NT2/D1 (cell line): ENCODE data around the gene FRRS1L.

ENCODE experiments used
- DNase-seq: peaks from one replicate; pipeline ENCODE4 v3.0.0-alpha.2; 2011; ENCODE audit warnings: low read depth, low spot score
- H3K27me3 ChIP-seq: 2 replicates; pipeline ENCODE4 v1.6.0; 2011; ENCODE audit warnings: mild to moderate bottlenecking; ENCODE audit not compliant: insufficient read length, insufficient read depth
- H3K36me3 ChIP-seq: 2 replicates; pipeline ENCODE4 v1.6.1; 2011; ENCODE audit warnings: mild to moderate bottlenecking, low read length, mixed read lengths; ENCODE audit not compliant: insufficient read depth, insufficient read length
- H3K4me1 ChIP-seq: 2 replicates; pipeline ENCODE4 v1.5.1; 2011; ENCODE audit not compliant: insufficient read depth, insufficient read length
- H3K4me3 ChIP-seq: 2 replicates; pipeline ENCODE4 v1.5.1; 2011; ENCODE audit warnings: low read depth; ENCODE audit not compliant: insufficient read length
- H3K9ac ChIP-seq: 2 replicates; pipeline ENCODE4 v1.6.0; 2011; ENCODE audit warnings: low read depth; ENCODE audit not compliant: insufficient read length
- H3K9me3 ChIP-seq: 2 replicates; pipeline ENCODE4 v1.5.1; 2011; ENCODE audit warnings: mild to moderate bottlenecking, low read length; ENCODE audit not compliant: insufficient read depth
- SUZ12 ChIP-seq: IDR thresholded peaks from 2 replicates; pipeline ENCODE4 v1.6.1; 2011; ENCODE audit not compliant: insufficient read length, insufficient read depth; ENCODE audit errors: extremely low read depth
- YY1 ChIP-seq: IDR thresholded peaks from 2 replicates; pipeline ENCODE4 v1.6.1; 2011; ENCODE audit not compliant: insufficient read length, insufficient read depth
- ZNF274 ChIP-seq: IDR thresholded peaks from 2 replicates; pipeline ENCODE4 v1.6.1; 2011; ENCODE audit warnings: mild to moderate bottlenecking, low read depth, low read length

FRRS1L gene

GRCh38 chr9:109119439-109120203 is 47.4 kb downstream of the FRRS1L start, which contains the start of gene TMEM245:
Gene TMEM245 (minus strand): TSS chr9:109119947. CDS start chr9:109119913, 34 bp downstream.
- no peaks in the 10 kb centered on the region for H3K4me1 ChIP-seq

GRCh38 chr9:109118808-109119438 is 48.1 kb downstream of the FRRS1L start:
- DNase-seq: peak; percentile 25
- Histone ChIP-seq H3K4me1 (no peaks in the 10 kb centered on the region), H3K27me3 (no peaks in the 10 kb centered on the region), H3K9ac (peak overlapping the region; percentile 98), H3K9me3 (no peaks in the 10 kb centered on the region), H3K4me3 (peak overlapping the region; percentile 95), H3K36me3 (peaks cover 17% of the 10 kb centered on the region)
- TF ChIP-seq YY1: no peak

More at GRCh38 chr9:109119439-109120203, 47.4 kb downstream of the FRRS1L start, which contains the start of gene TMEM245:
- TF ChIP-seq ZNF274 (no peak), SUZ12 (no peak), YY1 (peak; percentile 63)
- peak; percentile 98 for DNase-seq
- Histone ChIP-seq H3K36me3 (peaks cover 17% of the 10 kb centered on the region), H3K9me3 (no peaks in the 10 kb centered on the region), H3K4me3 (peak within 1 kb of the TSS; percentile 95), H3K9ac (peak within 1 kb of the TSS; percentile 98), H3K27me3 (no peaks in the 10 kb centered on the region)

DNA sequence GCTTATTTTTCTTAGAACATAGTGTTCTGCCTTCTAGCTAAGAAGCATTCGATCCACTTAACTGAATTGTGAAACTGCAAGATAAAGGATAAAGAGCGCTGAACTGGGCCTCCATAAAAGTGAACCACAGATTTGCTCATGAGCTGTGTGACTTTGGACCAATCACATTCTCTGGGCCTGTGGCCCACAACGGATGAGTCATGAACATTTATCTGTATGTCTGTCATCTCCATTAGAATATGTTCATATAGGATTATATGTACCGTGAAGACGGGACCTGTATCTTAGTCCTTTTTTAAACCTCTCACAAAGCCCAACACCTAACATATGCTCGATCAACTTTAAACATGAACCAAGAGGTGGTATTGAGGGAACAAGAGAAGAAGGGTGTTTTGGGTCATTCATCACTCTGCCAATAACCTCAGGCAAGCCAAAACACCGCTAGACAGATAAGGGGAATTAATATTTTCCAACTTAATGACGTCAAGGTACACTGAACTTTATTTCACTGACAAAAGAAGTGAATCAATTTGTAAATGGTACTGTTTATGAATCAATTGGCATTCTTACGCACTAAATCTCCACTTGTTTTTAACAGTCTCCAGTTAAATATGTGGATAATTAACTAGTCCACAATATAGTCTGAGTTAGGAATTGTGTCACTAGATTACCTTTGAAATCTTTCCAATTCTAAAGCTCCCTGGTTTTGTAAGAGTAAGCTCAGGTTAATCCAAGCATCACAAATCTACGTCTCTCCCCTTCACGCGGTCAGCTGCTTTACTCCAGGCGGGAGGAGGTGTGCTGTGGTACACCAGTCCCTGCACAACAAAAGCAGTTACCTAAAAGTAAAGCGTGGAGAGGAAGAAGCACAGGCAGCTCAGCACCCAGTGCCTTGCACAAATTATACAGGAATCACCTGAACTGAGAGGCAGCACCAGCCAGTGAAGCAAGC is 48.9 kb downstream of the FRRS1L start:
- peak overlapping the region; percentile 98 for H3K9ac ChIP-seq
- no peak for DNase-seq
- no peak for TF ChIP-seq ZNF274
- no peak for TF ChIP-seq YY1
- TF ChIP-seq SUZ12: no peak
- peaks cover 17% of the 10 kb centered on the region for H3K36me3 ChIP-seq
- no peaks in the 10 kb centered on the region for H3K27me3 ChIP-seq
- H3K4me3 ChIP-seq: peak overlapping the region; percentile 95
- H3K4me1 ChIP-seq: no peaks in the 10 kb centered on the region
- no peaks in the 10 kb centered on the region for H3K9me3 ChIP-seq

GRCh38 chr9:109115931-109116526 is 51.0 kb downstream of the FRRS1L start:
- Histone ChIP-seq H3K4me3 (no peak overlapping the region), H3K27me3 (no peaks in the 10 kb centered on the region), H3K9ac (no peak overlapping the region), H3K9me3 (no peaks in the 10 kb centered on the region), H3K36me3 (peaks cover 17% of the 10 kb centered on the region), H3K4me1 (no peaks in the 10 kb centered on the region)
- no peak for DNase-seq
- TF ChIP-seq SUZ12 (no peak), YY1 (no peak), ZNF274 (no peak)

DNA sequence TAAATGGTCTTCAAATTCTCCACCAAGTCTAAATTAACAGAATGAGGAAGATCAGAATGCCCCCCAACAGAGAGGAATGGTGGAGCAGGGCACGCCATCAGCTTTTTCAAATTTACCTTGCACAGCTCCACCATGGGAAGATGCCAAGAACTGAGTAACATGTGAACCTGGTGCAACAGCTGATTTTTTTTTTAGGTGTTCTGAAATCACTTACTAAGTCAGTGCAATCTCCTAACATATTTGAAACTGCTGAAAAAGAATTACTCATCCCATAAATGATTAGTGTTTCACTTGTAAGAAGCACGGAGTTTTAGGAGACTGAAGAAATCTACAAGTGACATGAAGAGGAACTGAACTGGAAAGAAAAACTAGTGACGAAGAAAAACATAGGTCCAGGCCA is 52.4 kb downstream of the FRRS1L start:
- H3K9me3 ChIP-seq: no peaks in the 10 kb centered on the region
- H3K4me3 ChIP-seq: no peak overlapping the region
- no peaks in the 10 kb centered on the region for H3K4me1 ChIP-seq
- DNase-seq: no peak
- H3K36me3 ChIP-seq: peaks cover 17% of the 10 kb centered on the region
- H3K9ac ChIP-seq: no peak overlapping the region
- TF ChIP-seq ZNF274 (no peak), YY1 (no peak), SUZ12 (no peak)
- no peaks in the 10 kb centered on the region for H3K27me3 ChIP-seq

DNA sequence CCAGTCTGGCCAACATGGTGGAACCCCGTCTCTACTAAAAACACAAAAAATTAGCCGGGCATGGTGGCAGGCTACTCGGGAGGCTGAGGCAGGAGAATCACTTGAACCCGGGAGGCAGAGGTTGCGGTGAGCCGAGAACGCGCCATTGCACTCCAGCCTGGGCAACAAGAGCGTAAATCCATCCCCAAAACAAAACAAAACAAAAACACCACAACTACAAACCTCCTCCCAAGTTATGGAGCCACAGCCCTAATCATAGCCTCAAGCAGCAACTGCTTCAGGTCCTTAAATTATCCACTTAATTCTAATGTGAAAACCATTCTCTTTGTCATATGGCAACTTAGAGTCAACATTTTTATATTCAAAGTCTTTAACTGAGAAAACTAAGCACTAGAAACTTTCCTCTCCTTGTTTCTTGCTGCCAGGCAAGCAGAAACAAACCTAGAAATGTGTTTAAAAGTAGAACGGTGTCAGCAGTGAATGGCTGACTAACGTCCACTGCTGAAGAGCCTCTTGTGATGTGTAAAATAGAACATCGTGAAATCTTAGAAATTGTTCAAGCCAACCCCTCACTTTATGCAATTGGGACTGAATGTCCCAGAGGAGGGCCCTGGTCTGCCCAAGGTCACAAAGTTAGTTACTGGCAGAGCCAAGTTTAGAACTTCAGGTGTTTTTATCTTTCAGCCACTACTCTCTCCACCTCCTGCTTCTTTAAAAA is 53.0 kb downstream of the FRRS1L start:
- H3K36me3 ChIP-seq: peaks cover 17% of the 10 kb centered on the region
- H3K27me3 ChIP-seq: no peaks in the 10 kb centered on the region
- no peak overlapping the region for H3K9ac ChIP-seq
- no peak for DNase-seq
- H3K4me1 ChIP-seq: no peaks in the 10 kb centered on the region
- TF ChIP-seq YY1: no peak
- no peak for TF ChIP-seq SUZ12
- no peak for TF ChIP-seq ZNF274
- no peak overlapping the region for H3K4me3 ChIP-seq
- H3K9me3 ChIP-seq: no peaks in the 10 kb centered on the region
